Frontal cortex (tissue), 4 donors: ENCODE results near the gene HS6ST2. TPM values are rescaled to one million over a fixed set of nuclear protein-coding genes. Genes with fewer than 3 reads are reported as not detected.
"Not testable (repeated sequence)": the region's sequence is repeated elsewhere in the genome, so short reads cannot be mapped to it uniquely, and the experiment has no call there.

Experiments used
- DNase-seq, 2 donors: peaks; one replicate each; pipeline ENCODE4 v3.0.0; 2012; ENCODE audit warnings: low spot score in 2 of 2
- FAIRE-seq: peaks from 2 replicates; lab custom pipeline; 2012; peaks lifted over from hg19 to GRCh38; lab: Jason Lieb, UNC
- total RNA-seq: library from RNA; depleted of rRNA; stranded (reverse); fragments of >200 nt; gene quantifications from one replicate; pipeline ENCODE4 v1.2.3, GENCODE V29; 2014
- donor health status: control.
- donor health status: control.
- donor health status: control.

The HS6ST2 gene
- 13.0 TPM for total RNA-seq

DNA sequence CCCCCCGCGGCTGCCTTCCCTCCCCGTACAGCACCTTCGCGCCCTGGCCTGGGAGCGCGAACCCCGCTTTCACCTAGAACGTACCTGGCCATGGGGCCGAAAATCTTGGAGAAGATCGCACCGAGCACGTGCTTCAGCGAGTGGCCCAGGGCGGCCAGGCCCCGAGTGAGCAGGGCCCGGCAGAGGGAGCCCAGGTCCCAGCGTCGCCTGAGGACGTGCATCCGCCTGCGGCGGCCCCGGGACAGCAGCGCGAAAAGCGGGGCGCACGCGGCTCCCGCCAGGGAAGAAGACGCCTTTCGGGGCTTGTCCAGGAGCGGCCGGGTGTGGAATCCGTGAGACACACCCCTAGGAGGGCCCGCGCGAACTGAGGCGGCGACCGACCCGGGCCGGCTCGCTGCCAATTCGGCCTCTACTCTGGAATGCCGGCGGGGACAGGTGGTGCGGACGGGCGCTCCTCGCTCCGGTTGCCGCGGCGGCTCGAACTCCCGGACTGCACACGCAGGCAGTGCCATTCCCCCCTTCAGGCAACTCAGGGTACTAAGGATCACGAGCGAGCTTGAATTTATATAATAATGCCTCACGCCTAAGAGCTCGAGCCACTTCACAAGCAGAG lies at the start of gene HS6ST2:
HS6ST2 (minus strand) TSS at position 539 of the 613 bp plus-strand sequence.
- FAIRE-seq (no peak), DNase-seq (no peak)

GRCh38 chrX:133007458-133007857 lies 49.0 kb upstream of the HS6ST2 start:
- DNase-seq = no peak
- FAIRE-seq = no peak

- FAIRE-seq (no peak), DNase-seq (no peak)
Measured at GRCh38 chrX:133005616-133006015, 47.2 kb upstream of the HS6ST2 start.

- no peak for FAIRE-seq
- DNase-seq = peak in 1 of 2 donors; percentile 5
Measured at GRCh38 chrX:133005042-133005441, 46.6 kb upstream of the HS6ST2 start.

DNA sequence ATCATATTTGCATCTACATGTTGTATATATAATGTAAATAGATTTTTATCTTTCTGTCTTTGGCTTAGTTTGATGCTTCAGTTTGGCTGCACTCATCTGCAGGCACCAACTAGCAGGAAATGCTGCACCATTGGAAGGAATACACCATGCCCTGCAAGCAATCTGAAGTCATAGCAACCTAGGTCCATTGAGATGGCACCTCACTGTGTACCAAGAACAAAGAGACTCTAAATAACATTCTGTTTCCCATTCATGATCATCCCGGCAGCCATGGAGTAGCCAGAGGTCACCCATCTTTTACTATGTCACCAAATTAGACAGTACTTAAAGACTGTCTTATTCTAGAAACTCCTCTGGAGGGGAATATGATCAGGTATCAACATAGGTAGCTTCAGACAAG lies 40.8 kb upstream of the HS6ST2 start:
- DNase-seq (no peak), FAIRE-seq (no peak)

GRCh38 chrX:132990835-132991234 lies 32.4 kb upstream of the HS6ST2 start:
- FAIRE-seq = no peak

DNA sequence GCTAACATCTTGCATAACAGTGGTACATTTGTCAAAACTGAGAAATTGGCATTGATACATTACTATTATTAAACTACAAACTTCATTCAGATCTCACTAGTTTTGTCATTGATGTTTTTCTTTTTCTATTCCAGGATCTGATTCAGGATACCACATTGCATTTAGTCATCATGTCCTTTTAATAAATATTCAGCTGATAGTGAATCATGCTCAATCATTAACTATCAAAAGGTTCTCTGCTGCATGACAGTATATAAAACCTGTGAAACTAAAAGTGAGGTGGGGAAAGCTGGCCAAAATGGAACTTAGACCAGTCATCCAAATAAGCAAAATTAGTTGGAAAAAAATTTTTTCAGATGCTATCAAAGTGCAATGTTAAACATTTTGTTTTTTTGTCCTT lies 28.1 kb upstream of the HS6ST2 start:
- FAIRE-seq = no peak

More at GRCh38 chrX:132990835-132991234, 32.4 kb upstream of the HS6ST2 start:
- no peak for DNase-seq

GRCh38 chrX:132984058-132984650 lies 25.7 kb upstream of the HS6ST2 start:
- DNase-seq (no peak), FAIRE-seq (no peak)

More for the DNA sequence above, 28.1 kb upstream of the HS6ST2 start:
- no peak for DNase-seq

- FAIRE-seq = no peak
- no peak for DNase-seq
Measured at GRCh38 chrX:132983496-132983895, 25.1 kb upstream of the HS6ST2 start.

DNA sequence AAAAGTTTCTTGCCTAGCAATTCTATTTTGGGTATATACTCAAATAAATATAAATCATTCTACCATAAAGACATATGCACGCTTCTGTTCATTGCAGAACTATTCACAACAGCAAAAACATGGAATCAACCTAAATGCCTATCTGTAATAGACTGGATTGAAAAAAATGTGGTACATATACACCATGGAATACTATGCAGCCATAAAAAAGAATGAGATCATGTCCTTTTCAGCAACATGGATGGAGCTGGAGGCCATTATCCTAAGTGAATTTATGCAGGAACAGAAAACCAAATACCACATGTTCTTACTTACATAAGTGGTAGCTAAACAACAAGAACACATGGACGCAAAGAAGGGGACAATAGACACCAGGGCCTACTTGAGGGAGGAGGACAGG lies 21.6 kb upstream of the HS6ST2 start:
- not testable (repeated sequence) for FAIRE-seq, DNase-seq

- FAIRE-seq = no peak
- no peak for DNase-seq
Measured at GRCh38 chrX:132968296-132968949, 10.0 kb upstream of the HS6ST2 start.

- FAIRE-seq (no peak), DNase-seq (no peak)
Measured at GRCh38 chrX:132967049-132967448, 8.6 kb upstream of the HS6ST2 start.

GRCh38 chrX:132965461-132965860 lies 7.0 kb upstream of the HS6ST2 start:
- FAIRE-seq = no peak
- no peak for DNase-seq

GRCh38 chrX:132961511-132961910 lies 3.1 kb upstream of the HS6ST2 start:
- DNase-seq (no peak), FAIRE-seq (no peak)

DNA sequence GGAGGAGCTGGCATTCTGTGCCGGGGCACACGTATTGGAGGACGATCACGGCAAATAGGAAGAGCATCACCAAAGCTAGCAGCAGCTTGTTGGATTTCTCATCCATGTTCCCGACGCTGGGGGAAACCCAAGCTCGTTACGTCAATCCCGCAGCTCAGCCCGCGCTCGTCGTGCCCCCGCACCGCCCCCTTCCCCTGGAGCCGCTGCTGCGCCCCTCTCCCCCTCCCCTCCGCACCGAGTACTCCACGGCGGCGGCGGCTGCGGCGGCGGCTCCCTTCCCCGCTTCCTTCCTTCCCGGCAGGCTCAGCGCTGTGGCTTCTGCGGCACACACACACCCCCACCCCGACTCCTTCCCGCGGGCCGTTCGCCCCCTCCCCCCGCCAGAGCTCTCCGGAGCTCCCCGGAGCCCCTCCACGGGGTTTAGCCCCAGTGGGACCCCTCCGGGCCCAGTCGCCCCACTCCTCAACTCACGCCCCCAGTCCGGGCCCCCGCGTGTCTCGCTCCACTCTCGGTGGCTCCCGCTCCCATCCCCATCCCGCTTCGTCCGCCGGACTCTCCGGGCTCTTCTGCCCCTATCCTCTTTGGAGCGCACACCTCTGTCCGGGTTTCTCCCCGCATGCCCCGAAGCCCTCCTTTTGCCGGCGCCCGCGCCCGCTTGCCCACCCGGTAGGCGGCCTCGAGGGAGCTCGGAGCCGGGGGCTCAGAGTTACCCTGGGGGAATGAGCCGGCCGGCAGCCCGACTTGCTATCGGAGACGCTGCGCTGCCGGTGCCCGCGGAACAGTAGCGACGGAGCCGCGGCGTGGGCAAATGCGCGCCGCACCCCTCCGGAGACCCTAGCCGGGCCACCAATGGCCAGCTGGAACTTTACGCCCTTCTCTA lies 978 bp downstream of the HS6ST2 start:
- FAIRE-seq (no peak), DNase-seq (peak in 1 of 2 donors; percentile 18)

GRCh38 chrX:132956421-132957210 lies 1.8 kb downstream of the HS6ST2 start:
- DNase-seq (no peak), FAIRE-seq (no peak)

- no peak for FAIRE-seq
- DNase-seq = no peak
Measured at GRCh38 chrX:132955690-132956089, 2.7 kb downstream of the HS6ST2 start.

DNA sequence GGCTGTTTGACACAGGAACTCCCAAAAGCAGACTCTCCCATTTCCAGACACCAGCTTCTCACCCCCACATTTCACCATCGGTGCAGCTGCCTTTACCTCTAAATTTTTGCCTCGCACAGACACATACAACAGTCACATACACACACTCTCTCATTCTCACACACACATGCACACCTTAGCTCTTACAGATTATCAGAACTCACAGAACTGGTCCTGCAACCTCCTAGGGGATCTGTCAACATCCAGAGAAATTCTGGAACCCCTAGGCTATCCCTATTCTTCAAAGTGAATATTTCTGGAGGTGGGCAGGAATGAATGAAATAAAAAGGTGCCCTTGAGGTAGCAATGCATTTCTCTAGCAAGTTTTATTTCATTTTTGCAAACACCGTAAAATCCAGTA lies 4.1 kb downstream of the HS6ST2 start:
- FAIRE-seq (no peak), DNase-seq (no peak)

DNA sequence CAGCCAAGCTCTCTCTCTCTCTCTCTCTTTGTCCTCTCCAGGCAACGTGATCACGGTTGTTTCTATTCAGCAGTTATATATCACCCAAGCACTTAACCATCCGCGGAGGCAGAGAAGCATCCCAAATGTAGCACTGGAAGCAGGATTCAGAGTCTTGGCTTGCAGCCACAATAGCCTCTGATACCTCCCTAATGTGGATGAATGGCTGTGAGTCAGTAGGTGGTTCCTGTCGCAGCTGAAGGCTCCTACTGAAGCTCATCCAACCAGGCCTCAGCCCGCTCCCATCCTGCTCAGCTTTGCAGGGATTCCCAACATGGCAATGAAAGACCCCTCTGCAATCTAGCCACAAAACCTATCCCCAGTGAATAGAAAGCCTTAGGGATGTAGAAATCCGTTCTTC lies 5.1 kb downstream of the HS6ST2 start:
- no peak for DNase-seq
- FAIRE-seq = no peak
